HG03175 (cell line): Measurements from ENCODE around the gene DNMT3A.
"Not testable (repeated sequence)": the region's sequence is repeated elsewhere in the genome, so short reads cannot be mapped to it uniquely, and the experiment has no call there.

ENCODE experiments used
- ATAC-seq: cut with Tn5 transposase; IDR thresholded peaks from one replicate; pipeline ENCODE4 v1.9.1; 2021; ENCODE audit warnings: mild to moderate bottlenecking, moderate library complexity; ENCODE audit not compliant: unreplicated experiment

The DNMT3A gene

GRCh38 chr2:25215948-25216679, 125.6 kb downstream of the DNMT3A start:
- ATAC-seq, result peak; percentile 80

- no peak for ATAC-seq
These were observed 126.5 kb downstream of the DNMT3A start for GRCh38 chr2:25215232-25215631.

- no peak for ATAC-seq
These were observed 128.5 kb downstream of the DNMT3A start for GRCh38 chr2:25213229-25213628.

GRCh38 chr2:25210923-25211322, 130.8 kb downstream of the DNMT3A start:
- not testable (repeated sequence) for ATAC-seq

GRCh38 chr2:25207078-25207545, 134.6 kb downstream of the DNMT3A start:
- no peak for ATAC-seq

GRCh38 chr2:25204190-25204838, 137.4 kb downstream of the DNMT3A start:
- ATAC-seq, result no peak

- no peak for ATAC-seq
These were observed 139.4 kb downstream of the DNMT3A start for GRCh38 chr2:25202275-25202674.

- no peak for ATAC-seq
These were observed 139.9 kb downstream of the DNMT3A start for GRCh38 chr2:25201794-25202193.

- no peak for ATAC-seq
These were observed 140.5 kb downstream of the DNMT3A start for GRCh38 chr2:25201265-25201664.

GRCh38 chr2:25198576-25198975, 143.1 kb downstream of the DNMT3A start:
- ATAC-seq, result no peak

- ATAC-seq, result no peak
These were observed 143.6 kb downstream of the DNMT3A start for GRCh38 chr2:25198209-25198525.

GRCh38 chr2:25197336-25198208, 144.2 kb downstream of the DNMT3A start:
- no peak for ATAC-seq

- ATAC-seq, result no peak
These were observed 147.1 kb downstream of the DNMT3A start for GRCh38 chr2:25194576-25195122.

GRCh38 chr2:25190536-25190935, 151.2 kb downstream of the DNMT3A start:
- no peak for ATAC-seq

GRCh38 chr2:25188405-25188804, 153.3 kb downstream of the DNMT3A start:
- ATAC-seq, result no peak

GRCh38 chr2:25187729-25188350, 153.9 kb downstream of the DNMT3A start:
- ATAC-seq, result no peak

GRCh38 chr2:25184254-25184653, 157.5 kb downstream of the DNMT3A start:
- no peak for ATAC-seq

GRCh38 chr2:25178976-25179375, 162.7 kb downstream of the DNMT3A start:
- ATAC-seq, result no peak
